ENCODE measurements around the gene JAKMIP1. TPM values are rescaled to one million over a fixed set of nuclear protein-coding genes. Genes with fewer than 3 reads are reported as not detected.
"Not testable (repeated sequence)": the region's sequence is repeated elsewhere in the genome, so short reads cannot be mapped to it uniquely, and the experiment has no call there.

The JAKMIP1 gene
- total RNA-seq, 1 donor from 2014 or later = not detected

- intact Hi-C loops (cut with micrococcal nuclease) = no loop called here
- DNase-seq (no peak), ATAC-seq (no peak)
These were observed 44.2 kb downstream of the JAKMIP1 start for GRCh38 chr4:6155996-6156750.

GRCh38 chr4:6154875-6155274 is 45.5 kb downstream of the JAKMIP1 start:
- DNase-seq = no peak
- intact Hi-C loops (cut with micrococcal nuclease) = no loop called here
- no peak for ATAC-seq

GRCh38 chr4:6153874-6154273 is 46.5 kb downstream of the JAKMIP1 start:
- intact Hi-C loops (cut with micrococcal nuclease) = no loop called here
- no peak for ATAC-seq
- DNase-seq = no peak

- intact Hi-C loops (cut with micrococcal nuclease) = no loop called here
- ATAC-seq (no peak), DNase-seq (no peak)
These were observed 47.3 kb downstream of the JAKMIP1 start for GRCh38 chr4:6152869-6153705.

GRCh38 chr4:6150046-6150735 is 50.2 kb downstream of the JAKMIP1 start:
- intact Hi-C loops (cut with micrococcal nuclease) = no loop called here
- ATAC-seq (no peak), DNase-seq (no peak)

GRCh38 chr4:6148506-6149205 is 51.7 kb downstream of the JAKMIP1 start:
- intact Hi-C loops (cut with micrococcal nuclease) = no loop called here
- DNase-seq (no peak), ATAC-seq (no peak)

- ATAC-seq = no peak
- intact Hi-C loops (cut with micrococcal nuclease) = no loop called here
- DNase-seq = no peak
These were observed 52.9 kb downstream of the JAKMIP1 start for GRCh38 chr4:6147441-6147840.

GRCh38 chr4:6143603-6144181 is 56.7 kb downstream of the JAKMIP1 start:
- ATAC-seq (no peak), DNase-seq (no peak)
- intact Hi-C loops (cut with micrococcal nuclease) = no loop called here

- intact Hi-C loops (cut with micrococcal nuclease) = no loop called here
- ATAC-seq = no peak
- no peak for DNase-seq
These were observed 57.3 kb downstream of the JAKMIP1 start for GRCh38 chr4:6142935-6143602.

- DNase-seq (no peak), ATAC-seq (no peak)
- intact Hi-C loops (cut with micrococcal nuclease) = no loop called here
These were observed 57.8 kb downstream of the JAKMIP1 start for GRCh38 chr4:6142511-6142910.

- DNase-seq = no peak
- intact Hi-C loops (cut with micrococcal nuclease) = no loop called here
- ATAC-seq = no peak
These were observed 58.8 kb downstream of the JAKMIP1 start for GRCh38 chr4:6141554-6141953.

- intact Hi-C loops (cut with micrococcal nuclease); ATAC-seq; DNase-seq: not testable (repeated sequence)
These were observed 59.3 kb downstream of the JAKMIP1 start for GRCh38 chr4:6141021-6141420.

GRCh38 chr4:6137747-6138135 is 62.6 kb downstream of the JAKMIP1 start:
- no peak for ATAC-seq
- DNase-seq = no peak
- intact Hi-C loops (cut with micrococcal nuclease) = no loop called here

- DNase-seq (no peak), ATAC-seq (no peak)
- intact Hi-C loops (cut with micrococcal nuclease) = no loop called here
These were observed 63.2 kb downstream of the JAKMIP1 start for GRCh38 chr4:6137027-6137746.

- no peak for DNase-seq
- intact Hi-C loops (cut with micrococcal nuclease) = no loop called here
- ATAC-seq = no peak
These were observed 65.6 kb downstream of the JAKMIP1 start for GRCh38 chr4:6134612-6135220.

GRCh38 chr4:6132716-6133115 is 67.6 kb downstream of the JAKMIP1 start:
- DNase-seq (no peak), ATAC-seq (no peak)
- intact Hi-C loops (cut with micrococcal nuclease) = no loop called here

- no peak for DNase-seq
- intact Hi-C loops (cut with micrococcal nuclease) = no loop called here
- ATAC-seq = no peak
These were observed 72.0 kb downstream of the JAKMIP1 start for GRCh38 chr4:6128221-6128850.

Data from left ventricle myocardium superior (tissue), 1 donor.